Measurements from ENCODE around the gene EFNA3. TPM values are rescaled to one million over a fixed set of nuclear protein-coding genes. Genes with fewer than 3 reads are reported as not detected.
"Not testable (repeated sequence)": the region's sequence is repeated elsewhere in the genome, so short reads cannot be mapped to it uniquely, and the experiment has no call there.

Gene EFNA3
- total and polyA plus RNA-seq, 2 donors (not counting 1 experiment from before 2014, with no cell fraction given) = 0.30 to 0.33 TPM

DNA sequence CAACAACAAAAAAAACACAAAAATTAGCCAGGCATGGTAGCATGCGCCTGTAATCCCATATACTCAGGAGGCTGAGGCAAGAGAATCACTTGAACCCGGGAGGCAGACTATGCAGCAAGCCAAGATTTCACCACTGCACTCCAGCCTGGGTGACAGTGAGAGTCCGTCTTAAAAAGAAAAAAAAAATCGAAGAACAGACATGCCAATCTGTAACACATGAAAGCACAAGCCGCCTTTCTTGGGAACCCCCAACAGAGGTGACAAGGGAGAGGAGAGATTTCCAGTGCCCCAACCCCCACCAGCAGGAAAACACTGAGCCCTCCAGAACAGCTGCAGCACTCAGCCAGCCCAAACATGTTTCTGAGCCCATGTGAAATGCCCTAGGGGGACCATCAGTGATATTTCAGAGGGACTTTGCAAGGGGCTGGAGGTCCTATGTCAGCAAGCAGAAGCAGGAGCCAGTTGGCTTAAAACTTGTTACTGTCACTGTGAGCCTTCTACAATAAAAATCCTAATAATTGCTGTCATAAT lies 34.9 kb downstream of the EFNA3 start:
- Histone ChIP-seq H2AFZ (ENCODE audit: low read length) (no peak overlapping the region), H3K27me3 (ENCODE audit: control insufficient read depth, insufficient read depth, low read length) (peaks cover 5% of the 10 kb centered on the region), H3K9me3 (ENCODE audit: control insufficient read depth, insufficient read depth, low read depth, low read length) (no peaks in the 10 kb centered on the region), H3K36me3 (ENCODE audit: control insufficient read depth, insufficient read depth, low read length) (no peaks in the 10 kb centered on the region), H4K20me1 (ENCODE audit: control insufficient read depth, extremely low read depth, insufficient read depth, low read length) (no peaks in the 10 kb centered on the region), H3K4me2 (ENCODE audit: extremely low read depth, insufficient read depth, low read length) (no peak overlapping the region), H3K27ac (ENCODE audit: insufficient read depth, low read length) (no peak overlapping the region), H3K79me2 (ENCODE audit: control insufficient read depth, insufficient read depth, low read length) (no peaks in the 10 kb centered on the region), H3K4me3 (replicated peaks in 1 of 4; ENCODE audit: control extremely low read depth in 1 of 4, insufficient read depth in 1 of 4, low read depth in 3 of 4, low read length in 4 of 4) (no peak overlapping the region), H3K4me1 (ENCODE audit: control insufficient read depth, extremely low read depth, insufficient read depth, low read length) (no peaks in the 10 kb centered on the region), H3K9ac (ENCODE audit: insufficient read depth, low read length) (no peak overlapping the region)
- TF ChIP-seq, protein P1, sequence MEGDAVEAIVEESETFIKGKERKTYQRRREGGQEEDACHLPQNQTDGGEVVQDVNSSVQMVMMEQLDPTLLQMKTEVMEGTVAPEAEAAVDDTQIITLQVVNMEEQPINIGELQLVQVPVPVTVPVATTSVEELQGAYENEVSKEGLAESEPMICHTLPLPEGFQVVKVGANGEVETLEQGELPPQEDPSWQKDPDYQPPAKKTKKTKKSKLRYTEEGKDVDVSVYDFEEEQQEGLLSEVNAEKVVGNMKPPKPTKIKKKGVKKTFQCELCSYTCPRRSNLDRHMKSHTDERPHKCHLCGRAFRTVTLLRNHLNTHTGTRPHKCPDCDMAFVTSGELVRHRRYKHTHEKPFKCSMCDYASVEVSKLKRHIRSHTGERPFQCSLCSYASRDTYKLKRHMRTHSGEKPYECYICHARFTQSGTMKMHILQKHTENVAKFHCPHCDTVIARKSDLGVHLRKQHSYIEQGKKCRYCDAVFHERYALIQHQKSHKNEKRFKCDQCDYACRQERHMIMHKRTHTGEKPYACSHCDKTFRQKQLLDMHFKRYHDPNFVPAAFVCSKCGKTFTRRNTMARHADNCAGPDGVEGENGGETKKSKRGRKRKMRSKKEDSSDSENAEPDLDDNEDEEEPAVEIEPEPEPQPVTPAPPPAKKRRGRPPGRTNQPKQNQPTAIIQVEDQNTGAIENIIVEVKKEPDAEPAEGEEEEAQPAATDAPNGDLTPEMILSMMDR (conservative IDR thresholded peaks at IDR 0.05 in 1 of 2, IDR thresholded peaks at IDR 0.05 in 1 of 2; ENCODE audit: low read depth in 1 of 2, low read length in 2 of 2) = no peak
- TF ChIP-seq EZH2 (IDR thresholded peaks at IDR 0.05; ENCODE audit: low read length, missing control alignments) = no peak
- DNase-seq (ENCODE audit: low read depth in 2 of 2) = no peak

DNA sequence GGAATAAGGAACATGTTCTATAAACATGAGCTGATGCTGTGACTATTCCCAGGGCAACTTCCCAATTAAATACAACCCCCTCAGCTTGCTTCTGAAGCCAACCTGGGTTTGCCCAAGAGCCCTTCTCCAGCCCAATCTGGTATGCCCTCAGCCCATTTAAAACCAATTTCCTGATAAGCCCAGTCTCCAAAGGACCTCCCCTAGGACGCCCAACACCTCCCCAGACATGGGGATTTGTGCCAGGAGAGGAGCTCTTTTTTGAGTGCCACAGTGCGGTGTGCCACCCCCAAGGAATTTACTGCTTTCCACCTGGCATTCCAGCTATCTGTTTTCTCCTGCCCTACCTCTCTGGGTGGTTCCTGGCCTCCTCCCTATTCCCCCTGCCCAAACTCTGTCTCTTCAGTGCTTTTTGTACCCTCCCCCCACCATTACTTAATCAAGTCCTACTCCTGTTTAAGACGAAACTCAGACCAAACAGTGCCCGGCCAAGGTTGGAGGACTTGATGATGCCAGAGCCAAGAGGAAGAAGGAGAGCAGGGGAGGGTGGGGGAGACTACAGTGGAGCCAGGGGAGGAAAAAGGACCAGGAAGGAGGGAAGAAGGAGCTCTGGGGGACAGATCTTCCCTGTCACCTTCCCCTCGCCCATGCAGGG lies 37.6 kb downstream of the EFNA3 start:
- Histone ChIP-seq H3K4me3 (replicated peaks in 1 of 4; ENCODE audit: control extremely low read depth in 1 of 4, insufficient read depth in 1 of 4, low read depth in 3 of 4, low read length in 4 of 4) (no peak overlapping the region), H3K79me2 (ENCODE audit: control insufficient read depth, insufficient read depth, low read length) (no peaks in the 10 kb centered on the region), H2AFZ (ENCODE audit: low read length) (no peak overlapping the region), H3K4me2 (ENCODE audit: extremely low read depth, insufficient read depth, low read length) (no peak overlapping the region), H4K20me1 (ENCODE audit: control insufficient read depth, extremely low read depth, insufficient read depth, low read length) (no peaks in the 10 kb centered on the region), H3K27me3 (ENCODE audit: control insufficient read depth, insufficient read depth, low read length) (peaks cover 10% of the 10 kb centered on the region), H3K4me1 (ENCODE audit: control insufficient read depth, extremely low read depth, insufficient read depth, low read length) (no peaks in the 10 kb centered on the region), H3K27ac (ENCODE audit: insufficient read depth, low read length) (no peak overlapping the region), H3K9me3 (ENCODE audit: control insufficient read depth, insufficient read depth, low read depth, low read length) (no peaks in the 10 kb centered on the region), H3K9ac (ENCODE audit: insufficient read depth, low read length) (no peak overlapping the region), H3K36me3 (ENCODE audit: control insufficient read depth, insufficient read depth, low read length) (no peaks in the 10 kb centered on the region)
- TF ChIP-seq, protein P1 (conservative IDR thresholded peaks at IDR 0.05 in 1 of 2, IDR thresholded peaks at IDR 0.05 in 1 of 2; ENCODE audit: low read depth in 1 of 2, low read length in 2 of 2) = no peak
- no peak for TF ChIP-seq EZH2 (IDR thresholded peaks at IDR 0.05; ENCODE audit: low read length, missing control alignments)
- DNase-seq (ENCODE audit: low read depth in 2 of 2) = no peak

DNA sequence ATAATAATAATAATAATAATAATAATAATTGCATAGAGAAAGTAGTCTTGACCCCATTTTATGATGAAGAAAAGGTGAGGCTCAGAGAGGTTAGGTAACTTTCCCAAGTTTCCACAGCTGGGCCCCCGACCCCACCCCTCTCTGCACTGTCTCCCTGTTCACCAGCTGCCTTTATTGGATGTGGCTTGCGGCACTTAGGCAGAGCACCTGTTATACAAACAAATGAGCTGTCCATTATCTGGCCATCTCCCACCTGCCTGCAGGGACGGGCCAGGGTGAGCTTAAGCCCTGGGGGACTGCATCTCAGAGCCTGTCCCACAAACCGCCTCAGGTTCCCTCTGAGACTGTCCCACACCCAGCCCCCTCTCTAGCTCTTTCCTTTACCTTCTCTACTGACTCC lies 39.0 kb downstream of the EFNA3 start:
- H3K27me3 ChIP-seq (ENCODE audit: control insufficient read depth, insufficient read depth, low read length) = peaks cover 10% of the 10 kb centered on the region
- H4K20me1 ChIP-seq (ENCODE audit: control insufficient read depth, extremely low read depth, insufficient read depth, low read length) = no peaks in the 10 kb centered on the region
- no peak overlapping the region for H3K27ac ChIP-seq (ENCODE audit: insufficient read depth, low read length)
- no peak overlapping the region for H2AFZ ChIP-seq (ENCODE audit: low read length)
- DNase-seq (ENCODE audit: low read depth in 2 of 2) = no peak
- no peaks in the 10 kb centered on the region for H3K79me2 ChIP-seq (ENCODE audit: control insufficient read depth, insufficient read depth, low read length)
- H3K4me1 ChIP-seq (ENCODE audit: control insufficient read depth, extremely low read depth, insufficient read depth, low read length) = no peaks in the 10 kb centered on the region
- H3K9ac ChIP-seq (ENCODE audit: insufficient read depth, low read length) = no peak overlapping the region
- TF ChIP-seq EZH2 (IDR thresholded peaks at IDR 0.05; ENCODE audit: low read length, missing control alignments) = no peak
- TF ChIP-seq, protein P1 (conservative IDR thresholded peaks at IDR 0.05 in 1 of 2, IDR thresholded peaks at IDR 0.05 in 1 of 2; ENCODE audit: low read depth in 1 of 2, low read length in 2 of 2) = no peak
- no peak overlapping the region for H3K4me3 ChIP-seq (replicated peaks in 1 of 4; ENCODE audit: control extremely low read depth in 1 of 4, insufficient read depth in 1 of 4, low read depth in 3 of 4, low read length in 4 of 4)
- no peak overlapping the region for H3K4me2 ChIP-seq (ENCODE audit: extremely low read depth, insufficient read depth, low read length)
- H3K36me3 ChIP-seq (ENCODE audit: control insufficient read depth, insufficient read depth, low read length) = no peaks in the 10 kb centered on the region
- no peaks in the 10 kb centered on the region for H3K9me3 ChIP-seq (ENCODE audit: control insufficient read depth, insufficient read depth, low read depth, low read length)

DNA sequence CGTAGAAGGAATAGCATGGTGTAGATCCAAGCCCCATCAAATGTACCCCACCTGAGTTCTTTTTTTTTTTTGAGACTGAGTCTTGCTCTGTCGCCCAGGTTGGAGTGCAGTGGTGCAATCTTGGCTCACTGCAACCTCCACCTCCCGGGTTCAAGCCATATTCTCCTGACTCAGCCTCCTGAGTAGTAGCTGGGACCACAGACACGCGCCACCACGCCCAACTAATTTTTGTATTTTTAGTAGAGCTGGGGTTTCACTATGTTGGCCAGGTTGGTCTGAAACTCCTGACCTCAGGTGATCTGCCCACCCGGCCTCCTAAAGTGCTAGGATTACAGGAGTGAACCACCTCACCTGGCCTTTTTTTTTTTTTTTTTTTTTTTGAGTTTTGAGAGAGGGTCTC lies 39.5 kb downstream of the EFNA3 start:
- not testable (repeated sequence) for H3K27me3 ChIP-seq (ENCODE audit: control insufficient read depth, insufficient read depth, low read length); H2AFZ ChIP-seq (ENCODE audit: low read length); H3K27ac ChIP-seq (ENCODE audit: insufficient read depth, low read length); DNase-seq (ENCODE audit: low read depth in 2 of 2); H3K4me1 ChIP-seq (ENCODE audit: control insufficient read depth, extremely low read depth, insufficient read depth, low read length); H3K4me2 ChIP-seq (ENCODE audit: extremely low read depth, insufficient read depth, low read length); H3K9ac ChIP-seq (ENCODE audit: insufficient read depth, low read length); H3K79me2 ChIP-seq (ENCODE audit: control insufficient read depth, insufficient read depth, low read length); H3K36me3 ChIP-seq (ENCODE audit: control insufficient read depth, insufficient read depth, low read length); H4K20me1 ChIP-seq (ENCODE audit: control insufficient read depth, extremely low read depth, insufficient read depth, low read length); H3K9me3 ChIP-seq (ENCODE audit: control insufficient read depth, insufficient read depth, low read depth, low read length); H3K4me3 ChIP-seq (replicated peaks in 1 of 4; ENCODE audit: control extremely low read depth in 1 of 4, insufficient read depth in 1 of 4, low read depth in 3 of 4, low read length in 4 of 4)
